Upper lobe of left lung (tissue), 4 donors: ENCODE results near the gene ANKS1B.

Experiments used
- CTCF ChIP-seq, 6 experiments: fragments of 450-650 bp in 4 of 6; fragments of 200-600 bp in 2 of 6; sonication (generic) in 2 of 6; IDR thresholded peaks; one replicate each; pipeline ENCODE4 v1.5.1; 2016 to 2019; ENCODE audit warnings: antibody characterized with exemption in 6 of 6
- POLR2AphosphoS5 ChIP-seq, 2 donors: sonication (generic); formaldehyde crosslinking; IDR thresholded peaks; one replicate each; pipeline ENCODE4 v1.5.1; 2017; ENCODE audit warnings: antibody characterized with exemption in 2 of 2

- TF ChIP-seq CTCF (IDR thresholded peaks at IDR 0.05) (no peak), POLR2AphosphoS5 (IDR thresholded peaks at IDR 0.05) (no peak)
Observed at GRCh38 chr12:99334285-99335056, 650.3 kb downstream of the ANKS1B start.
